Renal cortex interstitium (tissue), 11 donors: ENCODE data around the gene KCTD1. TPM values are rescaled to one million over a fixed set of nuclear protein-coding genes. Genes with fewer than 3 reads are reported as not detected.

Experiments used
- DNase-seq, 11 donors: peaks; one replicate each; pipeline ENCODE4 v3.0.0-alpha.2; 2013; ENCODE audit warnings: low read depth in 9 of 11, low spot score in 4 of 11; ENCODE audit errors: extremely low read depth in 1 of 11
- polyA plus RNA-seq, 3 donors: library from polyadenylated mRNA; unstranded; fragments of 120-200 nt; gene quantifications; one replicate each; pipeline ENCODE4 v1.2.1, GENCODE V29; 2013; ENCODE audit not compliant: insufficient read length in 3 of 3

Gene KCTD1
- polyA plus RNA-seq, 3 donors, result 70.2 to 77.7 (median 71.3) TPM

- no peak for DNase-seq
Measured at GRCh38 chr18:26470011-26470637, 78.2 kb downstream of the KCTD1 start.

DNA sequence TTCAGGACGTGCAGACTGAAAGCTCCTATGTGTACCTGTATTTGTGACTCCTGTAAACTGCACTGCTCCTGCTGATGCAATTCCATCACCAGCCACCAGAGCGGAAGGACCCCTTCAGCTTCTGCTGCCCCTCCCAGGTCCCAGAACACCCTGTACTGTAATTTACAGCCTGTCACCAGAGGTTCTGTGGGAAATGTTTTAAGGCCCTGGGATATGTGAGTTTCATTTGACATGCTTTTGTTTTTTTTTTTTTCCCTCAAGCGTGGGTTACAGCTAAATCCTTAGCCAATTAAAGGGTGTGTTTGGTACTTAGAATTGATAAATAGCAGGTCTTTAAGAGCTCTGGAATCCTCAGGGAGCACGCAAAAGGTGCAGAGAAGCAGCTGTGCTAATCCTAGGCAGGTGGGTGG, 79.4 kb downstream of the KCTD1 start:
- peak in 6 of 11 donors; percentile 36 to 72 (median 62) for DNase-seq

GRCh38 chr18:26466026-26466425, 82.3 kb downstream of the KCTD1 start:
- no peak for DNase-seq

DNA sequence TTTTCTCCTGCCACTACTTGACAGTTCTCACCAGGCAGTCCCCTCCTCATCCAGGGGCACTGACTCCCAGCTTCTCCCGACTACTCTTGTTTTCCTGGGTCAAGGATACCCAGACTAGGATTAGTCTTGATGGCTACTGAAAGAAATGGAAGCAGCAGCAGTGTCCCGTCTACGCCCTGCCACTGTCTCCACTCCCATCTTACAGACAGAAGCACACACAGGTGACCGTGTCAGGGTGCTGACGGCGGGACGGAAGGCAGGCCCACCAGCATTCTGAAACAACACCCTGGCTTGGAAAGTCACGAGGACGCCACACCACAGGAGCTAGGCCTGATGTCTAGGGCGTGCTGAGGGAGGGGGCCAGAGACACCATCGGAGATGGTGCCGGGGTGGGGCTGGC, 82.9 kb downstream of the KCTD1 start:
- DNase-seq, result no peak

DNA sequence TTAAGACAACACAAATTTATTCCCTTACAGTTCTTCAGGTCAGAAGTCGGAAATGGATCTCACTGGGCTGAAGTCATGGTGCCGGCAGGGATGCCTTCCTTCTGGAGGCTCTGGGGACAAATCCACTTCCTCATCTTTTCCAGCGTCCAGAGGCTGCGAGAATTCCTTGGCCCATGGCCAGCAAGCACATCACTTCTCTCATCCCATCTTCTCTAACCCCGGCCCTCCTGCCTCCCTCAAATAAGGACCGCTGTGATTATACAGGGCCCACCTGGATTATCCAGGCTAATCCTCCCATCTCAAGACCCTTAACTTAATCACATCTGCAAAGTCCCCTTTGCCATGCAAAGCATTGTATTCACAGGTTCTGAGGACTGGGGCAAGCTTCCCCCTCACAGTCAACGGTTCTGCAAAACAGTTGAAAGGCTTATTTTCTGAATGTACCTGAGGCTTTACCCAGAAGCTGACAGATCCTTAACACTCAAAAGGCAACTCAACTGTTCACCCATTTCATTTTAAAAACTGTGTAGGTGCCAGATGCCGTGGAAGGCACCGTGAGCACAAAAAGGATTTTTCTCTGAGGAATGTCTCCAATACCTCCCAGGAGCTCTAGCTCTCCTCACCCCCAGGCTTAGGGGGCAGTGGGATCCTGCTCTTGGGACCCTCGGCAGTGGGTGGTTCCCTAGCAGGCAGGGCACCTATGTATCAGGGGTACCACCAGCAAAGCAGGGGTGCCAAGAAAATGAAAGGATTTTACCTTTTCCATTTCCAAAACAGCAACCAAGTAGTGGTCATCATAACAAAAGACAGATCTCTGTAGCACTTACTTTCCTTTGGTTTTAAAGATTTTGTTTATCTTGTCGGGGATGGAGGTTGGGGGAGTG, 84.0 kb downstream of the KCTD1 start:
- DNase-seq, result no peak

DNA sequence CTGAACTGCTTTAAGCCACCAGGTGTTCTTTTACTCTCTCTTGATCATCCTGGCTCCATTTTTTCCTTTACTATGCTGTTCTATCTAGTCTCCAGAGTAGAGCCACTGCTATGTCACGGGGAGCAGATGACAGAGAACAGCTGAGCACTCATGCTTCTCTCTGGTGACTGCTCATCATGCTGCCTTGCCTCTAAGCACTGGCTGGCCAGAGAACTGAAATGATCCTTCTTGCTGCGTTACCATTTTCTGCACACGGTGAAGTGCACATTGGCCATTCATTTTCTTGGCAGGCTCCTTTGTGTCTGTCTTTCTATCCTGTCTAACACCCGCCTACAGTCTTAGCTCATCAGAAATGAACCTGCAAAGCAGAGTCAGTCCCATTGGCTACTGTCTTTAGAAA, 86.0 kb downstream of the KCTD1 start:
- no peak for DNase-seq

GRCh38 chr18:26461405-26461804, 86.9 kb downstream of the KCTD1 start:
- no peak for DNase-seq

- DNase-seq, result no peak
Measured at GRCh38 chr18:26460449-26461091, 87.8 kb downstream of the KCTD1 start.

- no peak for DNase-seq
Measured at GRCh38 chr18:26459884-26460283, 88.5 kb downstream of the KCTD1 start.

GRCh38 chr18:26459340-26459739, 89.0 kb downstream of the KCTD1 start:
- no peak for DNase-seq

GRCh38 chr18:26458526-26459232, 89.7 kb downstream of the KCTD1 start:
- no peak for DNase-seq

- no peak for DNase-seq
Measured at GRCh38 chr18:26457611-26458353, 90.6 kb downstream of the KCTD1 start.

DNA sequence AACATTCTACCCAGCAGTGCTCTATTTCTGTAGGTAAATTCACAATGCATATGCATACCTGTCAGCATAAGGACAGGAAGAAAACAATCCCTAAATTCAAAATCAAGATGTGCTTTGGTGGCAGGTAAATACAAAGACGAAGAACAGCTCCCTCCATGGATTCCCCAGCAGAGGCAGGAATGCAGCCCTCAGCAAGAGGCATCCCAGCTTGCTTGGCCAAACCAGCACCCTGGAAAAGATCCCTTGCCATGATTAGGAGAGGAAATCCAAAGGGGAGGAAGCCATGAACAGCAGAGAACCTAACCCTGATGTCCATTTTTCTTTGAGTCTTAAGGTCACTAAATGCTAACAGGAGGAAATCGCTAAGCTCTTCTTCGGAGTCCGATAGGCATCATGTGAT, 91.2 kb downstream of the KCTD1 start:
- DNase-seq, result no peak

DNA sequence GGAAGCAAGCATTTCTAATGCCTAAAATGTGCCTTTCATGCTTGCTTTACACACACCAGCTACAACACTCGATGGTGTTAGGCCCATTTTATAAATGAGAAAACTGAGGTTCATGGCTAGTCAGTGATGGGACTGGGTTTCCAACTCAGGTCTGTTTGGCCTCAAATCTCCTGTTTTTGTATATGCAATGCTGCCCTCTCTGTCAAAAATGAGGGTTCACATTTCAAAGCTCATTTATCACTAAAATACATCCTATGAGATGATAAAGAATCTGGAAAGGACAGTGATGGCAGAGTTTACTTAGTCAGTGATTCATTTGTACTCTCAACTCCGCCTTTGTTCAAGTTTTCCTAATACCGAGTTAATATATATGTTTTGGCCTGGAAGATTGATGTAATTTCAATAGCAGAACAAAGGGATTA, 92.3 kb downstream of the KCTD1 start:
- DNase-seq, result no peak

DNA sequence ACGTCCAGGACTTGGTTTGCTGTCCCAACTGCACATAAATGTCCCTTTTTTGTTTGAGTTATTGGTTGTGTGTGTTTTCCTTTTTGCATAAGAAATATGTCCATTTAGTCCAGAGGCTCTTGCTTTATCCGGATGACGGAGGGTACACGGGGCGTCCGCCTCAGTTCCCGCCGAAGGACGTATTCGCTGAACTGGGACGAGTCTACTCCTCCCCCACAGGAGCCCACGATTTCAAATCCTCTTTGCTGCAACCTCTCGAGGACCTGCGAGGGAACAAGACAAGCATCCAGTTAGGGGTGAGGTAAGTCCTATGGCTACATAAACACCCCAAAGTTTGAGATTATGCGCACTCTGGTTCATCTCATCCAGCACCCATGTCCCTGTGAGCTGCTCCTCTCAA, 92.7 kb downstream of the KCTD1 start:
- no peak for DNase-seq

GRCh38 chr18:26454616-26455015, 93.7 kb downstream of the KCTD1 start:
- no peak for DNase-seq

DNA sequence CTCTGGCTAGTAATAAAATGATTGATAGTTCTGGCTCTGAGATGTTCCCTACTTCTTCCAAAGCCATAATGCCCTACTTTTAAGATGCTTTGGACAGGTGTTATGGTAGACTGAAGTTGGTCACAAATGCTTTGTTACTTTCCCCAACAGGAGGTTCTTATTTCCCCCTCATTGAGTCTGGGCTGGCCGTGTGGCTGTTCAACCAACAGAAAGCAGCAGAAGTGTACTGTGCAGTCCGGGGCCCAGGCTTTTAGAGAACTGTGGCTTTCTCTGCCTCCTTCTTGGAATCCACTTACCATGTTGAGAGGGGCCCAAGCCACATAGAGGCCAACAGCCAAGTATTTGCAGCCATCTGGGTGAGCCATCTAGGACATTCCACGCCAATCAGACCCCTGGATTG, 94.2 kb downstream of the KCTD1 start:
- no peak for DNase-seq

DNA sequence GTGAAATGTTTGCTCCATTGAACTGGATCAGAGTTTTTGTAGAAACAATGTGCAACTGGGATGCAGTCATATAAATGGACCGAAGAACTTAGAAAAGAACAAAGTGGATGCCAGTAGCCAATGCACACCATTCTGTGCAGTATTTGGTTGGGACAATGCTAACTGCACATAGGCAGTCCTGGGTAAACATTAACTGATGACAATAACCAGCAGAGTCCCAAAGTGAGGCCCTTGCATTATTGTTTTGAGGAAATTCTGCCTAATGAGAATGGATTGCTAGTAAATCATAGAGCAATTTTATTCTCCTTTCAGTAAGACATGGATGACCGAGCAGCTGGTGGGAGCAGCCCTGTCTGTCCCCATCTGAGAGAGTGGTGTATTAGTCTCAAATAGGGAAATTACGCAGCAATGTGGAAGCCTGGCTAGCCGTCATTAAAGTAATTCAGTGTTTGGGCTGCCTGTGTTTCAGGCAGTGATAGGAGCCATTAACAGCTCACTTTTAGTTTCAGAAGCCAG, 94.9 kb downstream of the KCTD1 start:
- DNase-seq, result no peak
